H1 (cell line): ENCODE results near the gene CSTF2. TPM values are rescaled to one million over a fixed set of nuclear protein-coding genes. Genes with fewer than 3 reads are reported as not detected.

ENCODE experiments used
- CTCF ChIA-PET: fragments of 300-600 bp; sonication (Branson Sonifier 250); formaldehyde crosslinking; loops from one replicate; lab custom pipeline; 2021; ENCODE audit not compliant: partially characterized antibody; lab: Charles Lee
- POLR2A ChIA-PET: fragments of 300-600 bp; sonication (Branson Sonifier 250); formaldehyde crosslinking; loops from one replicate; lab custom pipeline; 2021; ENCODE audit warnings: inconsistent platforms; ENCODE audit not compliant: partially characterized antibody; lab: Charles Lee
- DNase-seq, 2 experiments: peaks; one replicate each; pipeline versions ENCODE4 v3.0.0 to v3.0.0-alpha.2; 2010 to 2022; ENCODE audit warnings: low spot score in 2 of 2, low read depth in 1 of 2, mixed read lengths in 1 of 2
- FAIRE-seq: peaks from 2 replicates; lab custom pipeline; 2011; peaks lifted over from hg19 to GRCh38; lab: Jason Lieb, UNC
- H2AFZ ChIP-seq: 2 replicates; pipeline ENCODE4 v1.8.1; 2012; ENCODE audit warnings: low read length, inconsistent platforms
- H2AK5ac ChIP-seq: 2 replicates; pipeline ENCODE4 v1.6.1; 2013; ENCODE audit warnings: low read depth, low read length
- H2BK120ac ChIP-seq: replicated peaks from 2 replicates; pipeline ENCODE3; 2013; ENCODE audit warnings: low read depth, low read length, inconsistent platforms
- H2BK12ac ChIP-seq: 2 replicates; pipeline ENCODE4 v1.6.1; 2013; ENCODE audit warnings: low read depth, low read length
- H2BK15ac ChIP-seq: 2 replicates; pipeline ENCODE4 v1.6.1; 2013; ENCODE audit warnings: low read length
- H2BK20ac ChIP-seq: 2 replicates; pipeline ENCODE4 v1.6.1; 2013; ENCODE audit warnings: low read length
- H2BK5ac ChIP-seq: 2 replicates; pipeline ENCODE4 v1.6.1; 2013; ENCODE audit warnings: low read depth, low read length
- H3K14ac ChIP-seq: 2 replicates; pipeline ENCODE4 v1.6.1; 2013; ENCODE audit warnings: inconsistent platforms; ENCODE audit not compliant: insufficient read length
- H3K18ac ChIP-seq: 2 replicates; pipeline ENCODE4 v1.6.1; 2013; ENCODE audit warnings: low read length; ENCODE audit errors: extremely low read depth
- H3K23ac ChIP-seq: 2 replicates; pipeline ENCODE4 v1.6.1; 2013; ENCODE audit warnings: inconsistent platforms; ENCODE audit not compliant: insufficient read length
- H3K23me2 ChIP-seq: 2 replicates; pipeline ENCODE4 v1.6.1; 2013; ENCODE audit warnings: low read depth, low read length
- H3K27ac ChIP-seq: 2 replicates; pipeline ENCODE4 v1.6.1; 2011; ENCODE audit warnings: low read depth, low read length, inconsistent platforms
- H3K27me3 ChIP-seq, 4 experiments: replicated peaks in 1 of 4; 1 replicate in 1 of 4; 2 replicates in 3 of 4; pipeline versions ENCODE4 v1.6.1 to v1.8.1; 2011 to 2013; ENCODE audit warnings: low read length in 3 of 4, mild to moderate bottlenecking in 3 of 4, inconsistent platforms in 2 of 4, mixed read lengths in 2 of 4, moderate library complexity in 1 of 4; ENCODE audit not compliant: control insufficient read depth in 3 of 4, insufficient read depth in 3 of 4; ENCODE audit errors: extremely low read depth in 1 of 4
- H3K36me3 ChIP-seq, 4 experiments: 2 replicates each; pipeline versions ENCODE4 v1.6.1 to v1.8.1; 2011 to 2013; ENCODE audit warnings: mild to moderate bottlenecking in 4 of 4, low read length in 3 of 4, moderate library complexity in 2 of 4, control low read depth in 1 of 4, inconsistent platforms in 1 of 4; ENCODE audit not compliant: insufficient read depth in 4 of 4, control insufficient read depth in 2 of 4
- H3K4ac ChIP-seq: replicated peaks from 2 replicates; pipeline ENCODE3; 2013; ENCODE audit warnings: low read length, low read depth, mixed read lengths, inconsistent platforms; ENCODE audit not compliant: insufficient read length
- H3K4me1 ChIP-seq, 4 experiments: replicated peaks in 1 of 4; 1 replicate in 1 of 4; 2 replicates in 3 of 4; pipeline versions ENCODE4 v1.6.1 to v1.8.1; 2011 to 2013; ENCODE audit warnings: low read length in 3 of 4, inconsistent platforms in 2 of 4, mixed read lengths in 1 of 4; ENCODE audit not compliant: insufficient read depth in 4 of 4, control insufficient read depth in 3 of 4
- H3K4me2 ChIP-seq, 2 experiments: 2 replicates each; pipeline versions ENCODE4 v1.6.1 to v1.8.1; 2011 to 2013; ENCODE audit warnings: low read depth in 2 of 2, low read length in 2 of 2, control low read depth in 1 of 2, inconsistent platforms in 1 of 2, mild to moderate bottlenecking in 1 of 2; ENCODE audit not compliant: insufficient read depth in 1 of 2
- H3K4me3 ChIP-seq, 4 experiments: fragments of 200-600, 300-600 bp in 1 of 4; sonication (generic), shearing (Covaris generic), sonication (Bioruptor Twin) in 1 of 4; 2 replicates each; pipeline versions ENCODE4 v1.5.1 to v1.8.1; 2011 to 2016; ENCODE audit warnings: low read length in 4 of 4, low read depth in 3 of 4, control low read depth in 2 of 4, inconsistent platforms in 2 of 4, mild to moderate bottlenecking in 2 of 4, mixed read lengths in 1 of 4, moderate library complexity in 1 of 4; ENCODE audit not compliant: insufficient read depth in 2 of 4; ENCODE audit errors: extremely low read depth in 1 of 4
- H3K56ac ChIP-seq: replicated peaks from 2 replicates; pipeline ENCODE3; 2013; ENCODE audit warnings: low read depth, mild to moderate bottlenecking, mixed read lengths, low read length, inconsistent platforms; ENCODE audit not compliant: insufficient read length
- H3K79me1 ChIP-seq: 2 replicates; pipeline ENCODE4 v1.6.1; 2013; ENCODE audit warnings: low read depth, low read length, control low read depth
- H3K79me2 ChIP-seq, 2 experiments: 2 replicates each; pipeline versions ENCODE4 v1.6.1 to v1.8.1; 2012 to 2013; ENCODE audit warnings: low read length in 2 of 2, mild to moderate bottlenecking in 2 of 2, inconsistent platforms in 1 of 2; ENCODE audit not compliant: insufficient read depth in 2 of 2, control insufficient read depth in 1 of 2
- H3K9ac ChIP-seq, 4 experiments: replicated peaks in 1 of 4; 1 replicate in 1 of 4; 2 replicates in 3 of 4; pipeline versions ENCODE4 v1.6.1 to v1.8.1; 2011 to 2013; ENCODE audit warnings: low read depth in 3 of 4, low read length in 3 of 4, control low read depth in 2 of 4, mild to moderate bottlenecking in 2 of 4, moderate library complexity in 2 of 4, inconsistent platforms in 1 of 4; ENCODE audit errors: extremely low read depth in 1 of 4
- H3K9me3 ChIP-seq, 2 experiments: 2 replicates each; pipeline versions ENCODE4 v1.6.1 to v1.8.1; 2012 to 2013; ENCODE audit warnings: mild to moderate bottlenecking in 2 of 2, moderate library complexity in 2 of 2, control low read depth in 1 of 2, inconsistent platforms in 1 of 2, low read depth in 1 of 2, low read length in 1 of 2, mixed read lengths in 1 of 2; ENCODE audit not compliant: insufficient read depth in 2 of 2
- H4K20me1 ChIP-seq, 2 experiments: replicated peaks in 1 of 2; 2 replicates each; pipeline versions ENCODE3 to v1.8.1; 2011 to 2013; ENCODE audit warnings: inconsistent platforms in 2 of 2, low read length in 2 of 2, mild to moderate bottlenecking in 1 of 2; ENCODE audit not compliant: insufficient read depth in 2 of 2, control insufficient read depth in 1 of 2
- H4K5ac ChIP-seq: 2 replicates; pipeline ENCODE4 v1.6.1; 2013; ENCODE audit warnings: low read length, low read depth, mixed read lengths, inconsistent platforms; ENCODE audit not compliant: insufficient read length
- H4K8ac ChIP-seq: 2 replicates; pipeline ENCODE4 v1.8.0; 2013; ENCODE audit warnings: mild to moderate bottlenecking, moderate library complexity, low read length, inconsistent platforms; ENCODE audit not compliant: insufficient read depth; ENCODE audit errors: extremely low read depth
- H4K91ac ChIP-seq: replicated peaks from 2 replicates; pipeline ENCODE3; 2013; ENCODE audit warnings: low read length, mixed read lengths, inconsistent platforms; ENCODE audit not compliant: insufficient read length
- CREB1 ChIP-seq: IDR thresholded peaks from 2 replicates; pipeline ENCODE4 v1.6.1; 2012; ENCODE audit warnings: inconsistent platforms
- CTCF ChIP-seq, 3 experiments: IDR thresholded peaks; 1 replicate in 2 of 3; 2 replicates in 1 of 3; pipeline versions ENCODE4 v1.5.1 to v1.6.1; 2011; ENCODE audit warnings: low read length in 3 of 3, mild to moderate bottlenecking in 3 of 3, inconsistent platforms in 2 of 3, low read depth in 1 of 3, moderate library complexity in 1 of 3; ENCODE audit not compliant: insufficient read depth in 1 of 3; ENCODE audit errors: control extremely low read depth in 1 of 3
- JUND ChIP-seq: IDR thresholded peaks from 2 replicates; pipeline ENCODE4 v1.6.1; 2011; ENCODE audit warnings: mild to moderate bottlenecking, improper control_type of control experiment, low read length
- MAFK ChIP-seq: IDR thresholded peaks from 2 replicates; pipeline ENCODE4 v1.6.1; 2012; ENCODE audit warnings: low read depth, mild to moderate bottlenecking, improper control_type of control experiment, low read length
- MAX ChIP-seq: IDR thresholded peaks from 2 replicates; pipeline ENCODE4 v1.6.1; 2012; ENCODE audit warnings: inconsistent platforms
- SP1 ChIP-seq: IDR thresholded peaks from 2 replicates; pipeline ENCODE4 v1.6.1; 2011; ENCODE audit warnings: low read depth, low read length
- SRF ChIP-seq: IDR thresholded peaks from 2 replicates; pipeline ENCODE4 v1.6.1; 2011; ENCODE audit warnings: mild to moderate bottlenecking, low read depth, low read length, moderate library complexity
- SUZ12 ChIP-seq: fragments of 200-600 bp; sonication (generic); IDR thresholded peaks from 2 replicates; pipeline ENCODE4 v1.6.1; 2012; ENCODE audit warnings: mild to moderate bottlenecking, inconsistent platforms, low read length, moderate library complexity, mixed read lengths
- TBP ChIP-seq: IDR thresholded peaks from 2 replicates; pipeline ENCODE4 v1.6.1; 2011; ENCODE audit warnings: low read depth, low read length, improper control_type of control experiment
- USF2 ChIP-seq: IDR thresholded peaks from 2 replicates; pipeline ENCODE4 v1.6.1; 2011; ENCODE audit warnings: low read length, improper control_type of control experiment
- ZNF274 ChIP-seq: IDR thresholded peaks from 2 replicates; pipeline ENCODE4 v1.7.0; 2012; ENCODE audit warnings: low read length, borderline replicate concordance; ENCODE audit errors: extremely low read depth
- WGBS, 2 experiments: shearing (Covaris generic) in 1 of 2; methylation state at CpG; one replicate each; pipeline versions ENCODE4 v1.1.6 to v1.1.7; 2013 to 2015; ENCODE audit warnings: low lambda C conversion rate in 2 of 2, mixed read lengths in 2 of 2, inconsistent platforms in 1 of 2, low coverage in 1 of 2, missing lambda C conversion rate in 1 of 2; ENCODE audit not compliant: insufficient replicate concordance in 2 of 2, insufficient coverage in 1 of 2, insufficient read length in 1 of 2; ENCODE audit errors: extremely low coverage in 1 of 2, missing lambda C conversion rate in 1 of 2; 5-methylcytosine and 5-hydroxymethylcytosine counted together
- polyA plus RNA-seq, 7 experiments: library from polyadenylated mRNA; depleted of rRNA in 3 of 7; stranded (reverse) in 5 of 7; unstranded in 2 of 7; fragments of >200 nt in 5 of 7; fragments of 200-250 nt in 2 of 7; gene quantifications; 1 replicate in 5 of 7; 2 replicates in 1 of 7; 4 replicates in 1 of 7; pipeline versions ENCODE4 v1.2.1 to v1.2.3, GENCODE V29; 2011 to 2013; ENCODE audit warnings: missing spikeins in 2 of 7, mixed read lengths in 2 of 7
- total RNA-seq: library from RNA; stranded (reverse); fragmentation: NEBNext Ultra II Directional; extraction: Animal tissue kit (Norgen Biotek cat#: 25700); gene quantifications from 2 replicates; pipeline ENCODE4 v1.2.1, GENCODE V29; 2021

CSTF2 gene
- total and polyA plus RNA-seq, 2 of the 8 experiments (the other 6 are each of a cell fraction or from before 2014, with no cell fraction given): 20.7 to 30.9 TPM

- Histone ChIP-seq H2BK12ac (no peak overlapping the region), H3K79me1 (no peaks in the 10 kb centered on the region), H4K5ac (no peak overlapping the region), H2AFZ (no peak overlapping the region), H3K79me2 (no peaks in the 10 kb centered on the region), H2BK120ac (no peak overlapping the region), H2BK20ac (no peak overlapping the region), H3K9ac (no peak overlapping the region), H3K23ac (no peak overlapping the region), H4K8ac (no peak overlapping the region), H3K36me3 (peaks cover 6 to 37% (median 23%) of the 10 kb centered on the region in 4 experiments), H3K4me2 (no peak overlapping the region), H3K4me3 (no peak overlapping the region), H3K14ac (no peak overlapping the region), H4K20me1 (no peaks in the 10 kb centered on the region), H2AK5ac (no peak overlapping the region), H3K23me2 (no peaks in the 10 kb centered on the region), H3K9me3 (no peaks in the 10 kb centered on the region), H2BK15ac (no peak overlapping the region), H3K4me1 (no peaks in the 10 kb centered on the region), H3K18ac (no peak overlapping the region), H3K27ac (no peak overlapping the region), H3K27me3 (no peaks in the 10 kb centered on the region), H3K56ac (no peak overlapping the region), H2BK5ac (no peak overlapping the region), H4K91ac (no peak overlapping the region), H3K4ac (no peak overlapping the region)
- CTCF ChIA-PET: no interaction called here
- no peak for TF ChIP-seq SRF
- TF ChIP-seq SP1: no peak
- no peak for TF ChIP-seq JUND
- no peak for TF ChIP-seq MAX
- no peak for TF ChIP-seq MAFK
- TF ChIP-seq TBP: no peak
- no peak for TF ChIP-seq USF2
- no peak for TF ChIP-seq ZNF274
- no peak for TF ChIP-seq CREB1
- TF ChIP-seq CTCF (IDR thresholded peaks at IDR 0.05; ENCODE audit: control extremely low read depth in 1 of 3, insufficient read depth in 1 of 3, low read depth in 1 of 3, low read length in 3 of 3): no peak
- no peak for TF ChIP-seq SUZ12
- FAIRE-seq: no peak
- DNase-seq: no peak
- 100% methylated on average over 5 of the region's 5 CpGs; no CpG with 5 or more reads in 1 of the 2 experiments for WGBS, 2 experiments
- POLR2A ChIA-PET: no interaction called here
Observed at GRCh38 chrX:100830143-100830542, 10.0 kb downstream of the CSTF2 start.
